HG03520 (cell line): ENCODE data around the gene CREB3L1.

Source experiments
- ATAC-seq: cut with Tn5 transposase; IDR thresholded peaks from one replicate; pipeline ENCODE4 v1.9.1; 2021; ENCODE audit warnings: mild to moderate bottlenecking, moderate library complexity; ENCODE audit not compliant: unreplicated experiment

CREB3L1 gene

DNA sequence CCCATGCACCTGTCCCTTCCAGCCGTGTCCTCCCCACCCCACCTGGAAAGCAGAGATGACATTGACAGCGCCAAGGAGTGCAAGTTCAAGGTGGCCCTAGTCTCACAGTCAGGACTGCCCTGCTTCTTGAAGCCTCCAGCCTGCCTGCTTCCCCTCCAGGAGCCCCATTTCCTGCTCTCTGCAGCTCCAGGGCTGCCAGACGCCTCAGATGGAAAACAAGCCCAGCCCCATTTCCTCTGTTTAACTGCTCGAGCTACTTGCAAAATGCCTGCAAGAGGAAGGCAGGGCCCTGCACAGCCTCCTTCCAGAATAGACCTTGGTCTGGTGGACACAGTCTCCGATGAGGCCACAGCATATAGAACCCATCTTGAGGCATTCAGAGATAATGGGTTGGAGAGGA lies 64.8 kb downstream of the CREB3L1 start:
- no peak for ATAC-seq

DNA sequence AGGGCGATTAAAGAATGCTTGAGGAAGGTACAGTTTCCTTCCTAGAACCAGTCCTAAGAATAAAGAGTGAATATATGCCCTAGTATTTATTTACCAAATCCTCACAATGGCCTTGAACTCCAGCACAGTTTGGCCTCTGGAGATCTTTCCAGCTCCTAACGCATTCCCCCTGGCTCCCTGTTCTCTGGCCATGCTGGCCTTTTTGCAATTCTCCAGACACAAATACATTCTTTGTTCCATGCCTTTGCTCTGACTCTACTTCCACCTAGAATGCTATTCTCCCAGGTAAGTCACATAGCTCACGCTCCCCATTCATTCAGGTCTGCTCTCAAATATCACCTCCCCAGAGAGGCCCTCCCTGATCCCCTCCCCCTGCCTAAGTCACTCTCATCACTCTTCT lies 66.1 kb downstream of the CREB3L1 start:
- no peak for ATAC-seq

DNA sequence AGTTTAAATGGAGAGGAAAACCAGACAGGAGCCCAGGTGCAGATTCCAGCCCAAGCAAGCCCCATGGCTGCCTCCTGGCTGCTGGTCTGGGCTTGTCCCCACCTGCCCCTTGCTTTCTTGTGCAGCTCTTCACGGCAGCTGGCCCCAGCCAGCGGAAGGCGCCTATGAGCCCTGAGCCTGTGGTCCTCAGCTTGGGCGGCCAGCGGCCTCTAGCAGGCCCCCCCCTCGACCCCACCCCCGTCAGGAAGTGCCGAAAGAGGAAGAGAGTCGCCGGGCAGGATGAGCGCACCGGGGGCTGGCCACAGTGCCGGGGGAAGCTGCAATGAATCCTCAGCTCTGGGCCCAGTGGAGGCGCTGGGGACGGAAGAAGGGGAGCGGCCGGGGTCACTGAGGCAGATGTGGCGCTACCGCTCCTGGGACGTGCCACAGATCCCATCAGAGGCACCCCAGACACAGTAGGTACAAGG lies 67.7 kb downstream of the CREB3L1 start:
- no peak for ATAC-seq

DNA sequence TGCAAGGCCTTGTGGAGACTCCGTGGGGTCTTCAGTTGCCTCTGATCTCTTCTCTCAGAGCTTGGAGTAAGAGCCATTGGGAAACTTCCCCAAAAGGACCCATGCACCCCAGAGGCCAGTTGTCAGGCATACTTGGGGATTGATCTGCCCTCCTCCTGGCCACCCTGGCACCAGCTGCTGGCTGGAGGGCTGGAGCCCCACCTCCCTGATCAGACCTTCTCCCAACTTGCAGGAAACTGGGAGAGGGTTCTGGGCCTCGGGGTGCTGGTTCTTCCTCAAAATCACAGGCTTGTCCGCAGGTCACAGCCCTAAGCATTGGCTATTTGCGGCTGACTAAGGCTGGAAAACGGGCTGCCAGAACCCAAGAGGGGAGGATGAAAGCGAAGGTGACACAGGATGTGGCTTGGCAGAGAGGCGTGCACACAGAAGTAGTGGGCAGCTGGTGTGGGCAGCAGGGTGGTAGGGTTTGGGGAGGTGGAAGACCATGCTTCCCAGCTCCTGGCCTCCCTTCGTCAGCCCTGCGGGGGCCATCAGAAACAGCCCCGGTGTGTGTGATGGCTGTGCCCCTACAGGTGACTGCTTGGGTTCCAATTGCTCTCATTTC lies 68.5 kb downstream of the CREB3L1 start:
- no peak for ATAC-seq

DNA sequence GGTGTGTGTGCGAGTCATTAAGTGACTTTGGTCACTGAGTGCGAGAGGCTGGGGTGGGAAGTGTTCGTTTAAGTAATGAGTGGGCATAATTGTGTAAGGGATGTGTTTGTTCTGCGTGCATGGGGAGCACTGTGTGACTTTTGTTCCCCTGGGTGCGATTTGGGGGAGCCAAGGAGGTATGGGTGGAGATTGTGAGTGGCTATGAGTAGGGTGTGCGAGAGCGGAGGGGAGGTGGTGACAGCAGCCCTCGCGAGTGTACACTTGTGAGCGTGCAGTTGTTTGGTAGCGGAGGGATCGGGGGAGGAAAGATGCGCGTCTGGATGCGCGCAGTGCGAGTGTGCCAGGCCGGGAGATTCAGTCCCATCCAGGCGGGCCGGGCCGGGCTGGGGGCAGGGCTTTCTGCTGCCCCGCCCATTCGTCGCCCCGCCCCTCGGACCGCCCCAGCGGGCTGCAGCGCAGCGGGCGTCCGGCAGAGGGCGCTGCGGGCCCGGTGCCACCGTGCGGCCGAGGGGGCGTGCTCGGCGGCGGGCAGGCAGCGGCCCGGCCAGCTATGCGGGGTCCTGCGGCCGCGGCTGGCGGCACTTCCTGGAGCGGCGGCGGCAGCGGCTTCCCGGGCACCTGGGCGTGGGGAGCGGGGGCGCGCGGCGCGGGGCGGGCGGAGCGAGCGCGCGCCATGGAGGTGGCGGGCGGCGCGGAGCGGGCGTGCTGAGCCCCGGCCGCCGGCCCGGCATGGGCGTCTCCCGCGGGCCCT lies 69.6 kb downstream of the CREB3L1 start, which contains the start of gene DGKZ:
Gene DGKZ (plus strand): TSS at position 578 of the 751 bp plus-strand sequence. CDS start 197 bp downstream, outside the sequence.
- peak; percentile 68 for ATAC-seq

DNA sequence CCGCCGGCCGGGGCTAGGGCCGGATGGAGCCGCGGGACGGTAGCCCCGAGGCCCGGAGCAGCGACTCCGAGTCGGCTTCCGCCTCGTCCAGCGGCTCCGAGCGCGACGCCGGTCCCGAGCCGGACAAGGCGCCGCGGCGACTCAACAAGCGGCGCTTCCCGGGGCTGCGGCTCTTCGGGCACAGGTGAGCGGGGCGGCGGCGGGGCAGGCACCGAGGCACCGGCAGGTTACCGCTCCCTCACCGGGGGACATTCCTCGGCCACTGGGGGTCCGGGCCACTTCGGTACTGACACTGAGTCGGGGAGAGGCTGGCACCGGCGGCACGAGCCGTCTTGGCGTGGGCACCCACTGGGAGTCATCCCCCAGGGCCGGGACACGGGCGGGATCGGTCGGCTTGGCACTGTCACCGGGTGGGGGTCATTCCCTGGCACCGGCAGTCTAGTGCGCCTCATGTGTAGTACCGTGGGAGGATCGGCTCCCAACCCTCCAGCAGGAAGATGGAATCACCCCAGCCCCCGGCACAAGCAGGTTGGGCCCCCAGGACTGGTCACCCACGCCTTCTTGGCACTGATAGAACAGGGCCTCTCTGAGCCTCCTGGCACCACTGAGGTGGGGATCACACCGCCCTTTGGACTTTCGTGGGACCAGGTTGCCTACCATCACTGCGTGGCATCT lies 70.3 kb downstream of the CREB3L1 start:
- no peak for ATAC-seq

DNA sequence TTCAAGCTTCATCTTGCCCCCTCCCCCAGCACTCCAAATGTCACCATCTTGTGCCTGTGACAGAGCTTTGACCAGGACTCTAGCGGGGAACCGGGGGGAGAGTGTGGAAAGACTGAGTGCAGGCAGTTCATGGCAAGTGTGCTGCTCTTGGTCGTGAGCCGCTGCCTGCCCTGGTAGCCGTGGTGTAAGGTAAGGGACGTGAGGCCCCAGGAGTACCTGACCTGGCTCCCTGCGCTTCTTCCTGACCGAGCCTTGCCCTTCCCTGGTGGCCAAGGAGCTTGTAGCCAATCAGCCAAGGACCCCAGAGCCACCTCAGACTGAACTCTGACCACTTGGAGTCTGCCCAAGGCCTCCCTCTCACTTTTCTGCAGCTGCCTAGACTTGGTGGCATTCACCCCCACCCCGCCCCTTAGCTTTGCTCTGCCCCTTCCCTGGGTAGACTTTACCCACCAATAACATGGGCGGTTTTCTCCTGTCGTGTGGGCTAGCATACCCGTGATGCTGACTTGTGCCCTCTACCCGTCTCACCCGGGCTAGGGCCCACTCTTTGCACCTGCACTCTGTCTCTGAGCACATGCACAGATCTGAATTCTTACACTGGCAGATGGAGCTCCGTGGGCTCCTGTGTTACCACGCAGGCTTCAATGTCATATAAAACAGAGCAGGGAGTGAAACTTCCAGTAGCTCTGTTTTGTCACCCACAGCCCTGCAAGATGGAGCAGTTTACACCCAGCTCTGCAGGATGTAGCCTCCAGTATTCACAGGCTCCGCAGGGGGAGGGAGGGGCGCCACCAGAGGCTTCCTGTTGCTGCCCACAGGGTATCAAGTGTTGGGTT lies 71.3 kb downstream of the CREB3L1 start:
- no peak for ATAC-seq

DNA sequence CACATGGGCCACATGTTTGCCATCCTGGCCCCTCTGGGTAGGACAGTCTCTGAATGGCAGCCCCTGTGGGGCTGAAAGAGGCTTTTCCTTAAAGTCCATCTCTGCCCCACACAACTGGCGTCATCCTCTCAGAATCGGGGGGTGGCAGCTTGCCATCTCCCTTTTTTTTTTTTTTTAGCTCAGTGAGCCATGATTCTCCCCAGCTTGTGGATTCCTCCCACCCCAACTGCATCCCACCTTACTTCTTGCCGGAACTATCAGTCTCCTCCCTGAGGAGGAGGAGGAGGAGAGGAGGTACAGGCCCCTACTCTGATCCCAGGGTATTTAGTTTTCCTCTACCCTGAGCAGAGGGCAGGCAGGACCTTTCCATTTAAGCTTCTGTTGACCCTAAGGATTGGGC lies 73.2 kb downstream of the CREB3L1 start:
- no peak for ATAC-seq

DNA sequence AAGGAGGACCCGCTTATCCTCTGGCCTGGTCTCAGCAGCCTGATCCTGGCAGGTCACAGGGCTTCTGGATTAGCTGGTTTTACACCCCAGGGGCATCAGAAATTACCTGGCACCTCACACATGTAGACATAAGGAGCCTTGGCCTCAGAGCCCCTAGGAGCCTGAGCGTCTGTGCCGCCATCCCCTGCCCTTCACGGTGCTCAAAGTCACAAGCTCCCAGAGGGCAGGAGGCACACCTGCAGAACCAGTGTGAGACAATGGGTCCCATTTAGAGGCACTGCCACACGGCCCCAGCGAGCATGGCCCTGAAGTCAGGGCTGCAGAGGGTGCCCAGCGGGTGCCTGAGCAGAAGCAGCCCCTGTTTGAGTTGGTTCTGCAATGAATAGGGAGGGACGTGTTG lies 73.7 kb downstream of the CREB3L1 start:
- no peak for ATAC-seq

DNA sequence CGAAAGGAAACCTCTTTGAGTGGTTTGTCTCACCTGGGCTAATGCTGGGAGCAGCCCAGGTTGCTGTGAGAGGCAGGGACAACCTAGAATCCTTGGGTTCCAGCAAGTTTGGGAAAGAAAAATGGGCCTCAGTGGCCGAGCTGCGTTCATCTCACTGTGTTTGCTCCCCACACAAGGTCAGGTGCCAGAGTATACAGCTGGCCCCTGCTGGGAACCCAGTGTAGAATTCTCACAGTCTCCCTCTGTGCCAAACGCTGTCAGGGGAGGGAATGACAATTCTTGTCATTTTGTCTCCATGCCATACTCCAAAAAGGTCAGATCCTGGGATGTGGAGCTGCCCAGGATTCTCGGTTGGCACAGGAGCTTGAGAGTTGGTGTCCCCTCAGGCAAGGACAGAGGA lies 74.1 kb downstream of the CREB3L1 start:
- ATAC-seq: no peak

DNA sequence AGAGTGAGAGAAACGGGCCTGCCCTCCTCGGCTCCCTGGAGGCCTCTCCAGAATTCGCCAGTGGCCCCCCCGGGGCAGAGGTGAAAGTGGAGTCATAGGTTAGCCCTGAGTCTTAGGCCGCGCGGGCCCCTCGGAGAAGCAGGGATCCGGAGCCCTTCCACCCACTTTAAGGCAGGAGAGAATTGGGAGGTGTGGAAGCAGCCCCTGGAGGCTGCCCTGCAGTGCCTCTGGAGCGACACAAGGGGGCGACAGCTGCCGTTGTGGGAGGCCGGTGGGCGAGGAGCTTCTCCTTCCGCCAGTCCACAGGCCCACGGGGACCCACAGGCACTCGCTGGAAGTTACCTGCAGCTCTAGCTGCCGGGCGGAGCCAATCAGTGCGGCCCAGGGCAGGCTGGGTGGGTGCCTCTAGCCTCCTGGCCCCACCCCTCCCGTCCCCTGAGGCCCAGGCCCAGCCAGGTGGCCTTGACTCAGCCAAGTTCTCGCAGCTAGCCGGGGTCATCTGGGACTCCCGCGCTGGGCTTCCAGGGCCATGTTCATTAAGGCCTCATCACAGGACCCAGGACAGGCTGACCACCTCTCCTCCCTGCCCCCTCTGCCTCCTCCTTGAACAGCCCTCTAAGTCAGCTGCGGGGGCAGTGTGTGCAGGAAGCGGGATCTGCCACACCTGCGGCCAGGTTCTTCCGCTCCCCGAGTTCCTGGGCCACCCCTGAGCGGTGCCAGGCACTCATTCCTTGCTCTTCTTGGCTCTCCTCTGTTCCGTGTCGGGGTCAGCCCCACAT lies 74.8 kb downstream of the CREB3L1 start:
- ATAC-seq: no peak

DNA sequence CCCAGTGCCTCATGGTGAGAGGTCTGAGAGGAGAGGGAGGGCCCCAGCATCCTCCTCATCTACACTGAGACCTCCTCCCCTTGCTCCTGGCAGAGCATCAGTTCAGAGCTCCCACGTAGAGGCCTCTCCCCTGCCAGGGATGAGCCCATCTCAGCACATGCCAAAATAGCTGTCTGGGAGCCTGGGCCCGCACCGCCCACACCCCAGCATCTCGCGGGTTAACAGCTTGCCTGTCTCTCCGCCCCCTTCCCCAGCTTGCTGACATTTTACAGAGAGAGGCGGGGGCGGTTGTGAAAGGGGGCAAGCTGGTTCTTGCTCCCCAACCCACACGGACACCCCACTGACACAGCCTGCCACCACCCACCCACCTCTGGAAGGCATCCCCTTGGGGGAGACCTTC lies 76.2 kb downstream of the CREB3L1 start:
- ATAC-seq: no peak

DNA sequence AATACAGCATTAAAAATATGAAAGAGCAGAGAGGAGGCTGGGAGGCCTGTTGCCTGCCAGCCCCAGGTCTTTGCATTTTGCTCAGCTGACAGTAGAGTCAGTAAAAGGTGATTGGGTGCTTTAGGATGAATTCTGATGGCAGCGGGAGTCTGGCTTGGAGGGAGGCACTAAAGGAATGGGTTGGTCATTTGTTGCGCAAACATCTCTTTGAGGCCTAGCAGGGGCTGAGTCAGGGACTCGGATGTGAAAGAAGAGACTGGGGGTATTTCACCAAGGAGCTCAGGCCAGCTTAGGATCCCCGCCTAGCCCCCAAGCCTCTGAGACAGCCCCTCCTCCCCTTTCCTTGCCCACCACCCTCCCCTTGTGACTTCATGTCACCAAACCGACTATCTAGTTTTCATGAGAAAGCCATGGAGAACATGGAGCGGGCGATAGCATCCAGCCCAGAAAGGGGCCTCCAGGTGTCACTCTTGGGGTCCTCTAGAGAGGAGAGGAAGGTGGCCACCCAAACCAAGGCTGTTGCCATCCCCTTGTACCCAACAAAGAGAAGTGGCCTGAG lies 79.5 kb downstream of the CREB3L1 start:
- no peak for ATAC-seq

DNA sequence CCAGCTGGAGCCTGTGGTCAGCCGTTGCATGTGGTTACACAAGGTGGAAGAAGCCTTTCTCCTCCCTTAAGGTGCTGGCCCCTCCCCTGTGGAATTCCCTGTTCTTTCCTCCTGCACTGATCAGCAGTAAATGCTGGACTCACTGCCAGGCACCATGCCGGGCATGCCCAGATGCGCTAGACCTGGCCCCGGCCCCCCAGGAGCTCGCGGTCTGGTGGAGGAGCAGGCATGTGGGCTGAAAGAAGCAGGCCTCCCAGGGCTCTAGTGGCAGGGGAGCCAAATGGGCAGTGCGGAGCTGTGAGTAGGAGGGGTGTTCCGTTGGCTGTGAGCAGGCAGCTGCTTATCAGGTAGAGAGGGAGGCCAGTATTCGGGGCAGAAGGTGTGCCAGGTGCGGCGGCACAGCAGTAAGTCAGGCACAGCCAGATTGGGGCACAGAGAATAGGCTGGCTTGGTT lies 80.0 kb downstream of the CREB3L1 start:
- ATAC-seq: no peak

DNA sequence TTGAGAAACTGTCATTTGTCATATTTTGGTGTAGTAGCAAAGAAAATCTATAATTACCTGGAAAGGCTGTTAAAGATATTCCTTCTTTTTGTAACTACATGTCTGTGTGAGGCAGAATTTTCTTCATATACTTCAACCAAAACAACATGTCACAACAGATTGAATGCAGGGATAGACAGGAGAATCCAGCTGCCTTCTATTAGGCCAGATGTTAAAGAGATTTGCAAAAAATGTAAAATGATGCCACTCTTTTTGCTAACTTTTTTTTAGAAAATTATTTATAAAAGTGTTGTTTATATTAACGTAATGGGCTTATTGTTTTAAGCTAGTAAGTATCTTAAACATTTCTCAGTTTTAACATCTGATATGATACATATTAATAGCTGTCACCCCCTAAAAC lies 82.5 kb downstream of the CREB3L1 start:
- no peak for ATAC-seq

DNA sequence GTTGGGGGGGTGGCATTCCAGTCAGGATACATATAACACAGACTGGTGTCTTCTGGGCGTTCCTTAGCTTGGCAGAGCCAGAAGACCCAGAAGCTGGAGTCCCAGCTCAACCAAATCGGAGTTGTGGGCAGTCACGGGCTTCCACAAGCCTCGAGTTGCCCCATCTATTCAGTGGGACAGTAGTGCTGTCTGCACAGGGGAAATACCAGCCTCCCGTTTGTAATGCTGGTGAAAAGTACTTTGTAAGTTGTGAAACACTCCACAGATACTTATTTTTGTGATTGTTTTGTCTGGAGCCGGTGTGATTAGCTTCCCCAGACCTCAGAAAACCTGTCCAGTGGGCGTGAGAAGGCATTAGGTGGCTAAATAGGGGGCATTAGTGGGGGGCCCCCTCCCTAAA lies 83.4 kb downstream of the CREB3L1 start:
- no peak for ATAC-seq

DNA sequence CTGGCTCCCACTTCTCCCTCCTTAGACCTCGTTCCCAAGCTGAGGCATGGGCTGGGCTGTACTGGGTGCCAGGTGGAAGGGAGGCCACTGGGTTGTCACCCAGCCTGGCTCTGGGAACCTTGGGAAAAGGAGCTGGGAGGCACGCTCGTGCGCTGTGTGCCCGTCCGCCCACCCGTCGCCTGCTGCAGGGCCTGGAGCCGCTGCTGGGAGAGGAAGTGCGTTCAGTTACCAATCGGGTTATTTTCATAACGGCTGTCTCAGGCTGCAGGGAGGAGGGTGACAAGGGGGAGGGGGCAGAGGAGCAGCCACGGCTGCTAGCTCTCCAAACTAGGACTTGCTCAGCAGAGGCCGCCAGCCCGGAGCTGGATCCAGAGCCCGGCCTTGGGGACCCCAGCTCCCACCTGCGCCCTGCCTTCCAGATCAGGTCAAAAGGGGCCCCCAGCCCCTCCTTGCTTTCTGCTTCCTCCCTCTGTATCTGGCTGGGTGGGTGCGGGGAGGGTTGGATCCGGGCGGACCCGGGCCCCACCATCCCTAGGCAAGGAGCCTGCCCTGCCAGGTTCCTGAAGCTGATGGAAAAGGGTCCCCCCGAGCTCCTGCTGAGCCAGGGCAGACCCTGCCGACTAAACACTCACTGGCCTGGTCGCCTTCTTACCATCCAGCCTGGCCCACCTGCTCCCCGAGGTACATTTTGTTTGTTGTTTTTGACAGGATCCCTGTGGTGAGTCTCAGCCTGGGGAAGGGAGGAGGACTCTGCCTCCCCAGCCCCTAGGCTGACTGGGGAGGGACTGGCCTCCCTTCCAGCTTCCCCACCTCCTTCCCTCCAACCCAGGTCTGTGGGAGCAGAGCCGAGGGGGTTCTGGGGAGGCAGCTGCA lies 84.1 kb downstream of the CREB3L1 start:
- ATAC-seq: peak; percentile 88

DNA sequence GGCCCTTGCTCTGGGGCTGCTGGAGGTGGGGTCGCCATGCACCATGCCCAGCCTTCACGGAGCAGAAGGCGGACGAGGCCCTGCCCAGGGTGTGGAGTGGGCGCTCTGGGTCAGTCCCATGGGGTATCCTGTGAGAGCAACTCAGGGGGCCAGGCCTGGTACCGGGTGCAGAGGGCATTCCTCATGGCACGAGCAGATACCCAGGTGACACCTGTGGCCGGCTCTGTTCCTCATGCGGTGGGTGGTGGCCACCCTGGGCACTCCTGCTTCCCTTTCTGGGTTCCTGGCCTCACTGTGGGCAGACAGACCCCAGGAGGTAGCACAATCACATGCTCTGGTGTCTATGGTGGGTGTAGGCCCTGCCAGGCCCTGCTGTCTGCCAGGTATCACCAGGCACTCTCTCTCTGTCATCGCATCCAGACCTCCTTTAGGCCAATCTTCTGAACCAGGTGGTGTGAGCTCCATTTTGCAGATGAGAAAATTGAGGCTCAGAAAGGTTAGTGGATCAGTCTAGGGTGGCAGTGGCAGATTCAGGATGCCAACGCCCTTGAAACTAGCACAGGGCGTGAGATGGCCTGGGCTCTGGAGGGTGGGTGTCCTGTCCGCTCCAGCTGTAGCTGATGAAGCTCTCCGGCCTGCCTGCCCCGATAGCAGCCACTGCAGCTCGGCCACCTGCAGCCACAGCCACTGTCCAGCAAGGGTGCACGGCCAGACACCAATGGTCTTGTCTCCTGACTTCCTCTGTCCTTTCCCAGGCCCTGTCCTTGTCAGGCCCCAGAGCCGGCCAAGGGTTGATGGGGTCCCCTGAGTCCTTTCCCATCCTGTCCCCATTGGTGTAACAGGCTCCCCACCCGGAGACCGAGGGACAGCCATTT lies 84.9 kb downstream of the CREB3L1 start:
- ATAC-seq: no peak
